H7 (cell line): Measurements from ENCODE around the gene ACTA2. TPM values are rescaled to one million over a fixed set of nuclear protein-coding genes. Genes with fewer than 3 reads are reported as not detected.

ENCODE experiments used
- DNase-seq: peaks from one replicate; pipeline ENCODE4 v3.0.0; 2012
- H3K27me3 ChIP-seq: 2 replicates; pipeline ENCODE4 v1.6.0; 2011; ENCODE audit warnings: mild to moderate bottlenecking, low read length; ENCODE audit not compliant: control insufficient read depth, insufficient read depth
- H3K36me3 ChIP-seq: replicated peaks from 2 replicates; pipeline ENCODE4 v1.5.1; 2011; ENCODE audit warnings: low read length; ENCODE audit not compliant: control insufficient read depth, insufficient read depth
- H3K4me3 ChIP-seq: 2 replicates; pipeline ENCODE4 v1.5.1; 2011; ENCODE audit warnings: low read depth, mild to moderate bottlenecking, control low read depth, low read length, moderate library complexity; ENCODE audit not compliant: insufficient read depth
- total RNA-seq: library from RNA; depleted of rRNA; stranded (reverse); fragments of >200 nt; shearing (Covaris generic); gene quantifications from 2 replicates; pipeline ENCODE4 v1.2.3, GENCODE V29; 2014; rRNA removed

ACTA2 gene
- total RNA-seq, 1 experiment from 2014 or later: not detected

DNA sequence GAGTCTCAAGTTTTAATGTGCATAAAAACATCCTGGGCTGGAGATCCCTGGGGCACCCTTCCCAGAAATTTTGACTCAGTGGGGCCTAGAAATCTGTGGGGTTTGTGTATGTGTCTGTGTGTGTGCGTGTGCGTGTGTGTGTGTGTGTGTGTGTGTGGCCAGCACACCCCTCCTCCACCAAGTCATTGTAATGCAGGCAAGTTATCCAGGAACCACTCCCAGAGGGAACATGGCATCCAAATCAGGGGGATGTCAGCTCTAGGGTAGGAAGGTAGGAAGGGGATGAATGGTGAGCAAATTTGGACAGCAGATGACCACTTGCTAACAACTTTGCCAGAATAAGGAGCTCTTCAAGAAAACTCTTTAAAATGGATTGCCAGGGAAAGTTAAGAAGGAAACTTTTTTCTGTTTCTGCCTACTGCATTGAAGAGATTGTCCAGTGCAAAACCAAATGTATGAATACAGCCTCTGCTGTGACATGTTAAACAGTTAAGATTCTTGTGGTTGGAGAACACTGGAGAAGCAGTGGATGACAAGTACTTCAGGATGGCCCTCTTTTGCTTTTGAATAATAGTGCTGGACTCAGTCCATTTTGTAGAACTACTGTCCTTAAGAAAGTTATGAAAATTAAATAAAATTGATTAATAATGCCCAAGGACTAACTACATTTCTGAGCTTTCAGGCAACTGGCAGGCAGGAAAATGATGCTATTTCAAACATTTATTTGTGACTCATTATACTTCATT is 60.2 kb downstream of the ACTA2 start:
- no peaks in the 10 kb centered on the region for H3K36me3 ChIP-seq
- peak; percentile 21 for DNase-seq
- no peaks in the 10 kb centered on the region for H3K27me3 ChIP-seq
- no peak overlapping the region for H3K4me3 ChIP-seq

DNA sequence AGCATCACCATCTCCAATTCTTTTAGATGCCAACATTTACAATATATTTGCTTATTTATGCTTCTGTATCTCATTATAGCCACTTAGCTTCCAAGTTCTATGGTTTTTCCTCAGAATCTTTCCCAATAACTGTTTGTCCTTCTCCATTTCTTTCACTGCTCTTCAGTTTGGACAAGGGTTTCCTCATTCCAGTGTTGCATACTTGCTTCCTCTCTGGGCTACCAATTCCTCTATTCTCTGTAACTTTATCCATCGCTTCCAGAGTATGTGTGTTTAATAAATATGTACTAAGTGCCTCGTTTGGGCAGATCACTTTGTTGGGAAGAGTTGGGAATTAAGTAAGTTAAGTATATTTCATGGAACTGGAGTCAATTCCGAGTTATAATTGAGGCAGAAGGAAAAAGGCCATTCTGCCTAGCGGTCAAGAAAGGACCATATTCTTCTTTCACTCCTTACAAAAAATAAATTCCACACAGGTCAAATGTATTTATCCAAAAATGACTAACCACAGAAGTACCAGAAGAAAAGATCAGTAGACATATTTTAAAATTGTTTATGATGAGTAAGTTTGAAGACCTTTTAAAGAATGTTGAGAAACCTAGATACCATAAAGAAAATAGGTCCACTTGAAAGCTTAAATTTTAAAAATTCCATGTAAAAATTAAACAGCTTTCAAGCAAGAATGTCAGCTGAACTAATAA is 61.7 kb downstream of the ACTA2 start:
- Histone ChIP-seq H3K4me3 (no peak overlapping the region), H3K27me3 (no peaks in the 10 kb centered on the region), H3K36me3 (no peaks in the 10 kb centered on the region)
- no peak for DNase-seq

DNA sequence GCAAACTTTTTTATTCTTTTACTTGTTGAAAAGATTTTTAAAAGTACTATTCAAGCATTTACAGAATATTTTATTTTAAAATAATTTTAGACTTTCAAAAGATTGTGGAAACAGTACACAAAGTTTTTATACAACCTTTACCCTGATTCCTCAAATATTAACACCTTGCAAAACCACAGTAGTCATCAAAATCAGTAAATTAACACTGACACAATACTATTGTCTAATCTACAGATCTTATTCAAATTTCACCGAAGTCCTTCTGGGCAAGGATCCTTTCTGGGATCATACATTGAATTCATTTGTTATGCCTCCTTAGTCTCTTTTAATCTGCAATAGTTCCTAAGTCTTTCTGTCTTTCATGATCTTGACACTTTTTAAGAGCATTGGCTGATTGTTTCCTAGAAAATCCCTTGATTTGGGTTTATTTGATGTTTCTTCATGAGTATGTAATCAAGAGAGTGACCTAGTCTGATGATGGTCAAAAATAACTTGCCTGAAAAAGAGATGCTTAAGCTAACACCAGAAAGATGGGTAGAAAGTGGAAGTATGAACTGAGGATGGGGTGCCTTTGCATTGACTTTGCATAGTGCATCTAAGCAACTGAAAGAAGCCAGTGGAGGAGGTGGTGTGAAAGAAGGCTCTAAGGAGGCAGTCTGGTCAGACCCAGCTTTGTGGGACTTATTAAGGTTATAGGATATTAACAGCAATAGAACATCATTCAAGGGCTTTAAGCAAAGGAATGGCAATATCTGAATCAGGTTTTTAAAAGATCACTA is 62.8 kb downstream of the ACTA2 start:
- H3K36me3 ChIP-seq: no peaks in the 10 kb centered on the region
- no peak for DNase-seq
- no peaks in the 10 kb centered on the region for H3K27me3 ChIP-seq
- no peak overlapping the region for H3K4me3 ChIP-seq

DNA sequence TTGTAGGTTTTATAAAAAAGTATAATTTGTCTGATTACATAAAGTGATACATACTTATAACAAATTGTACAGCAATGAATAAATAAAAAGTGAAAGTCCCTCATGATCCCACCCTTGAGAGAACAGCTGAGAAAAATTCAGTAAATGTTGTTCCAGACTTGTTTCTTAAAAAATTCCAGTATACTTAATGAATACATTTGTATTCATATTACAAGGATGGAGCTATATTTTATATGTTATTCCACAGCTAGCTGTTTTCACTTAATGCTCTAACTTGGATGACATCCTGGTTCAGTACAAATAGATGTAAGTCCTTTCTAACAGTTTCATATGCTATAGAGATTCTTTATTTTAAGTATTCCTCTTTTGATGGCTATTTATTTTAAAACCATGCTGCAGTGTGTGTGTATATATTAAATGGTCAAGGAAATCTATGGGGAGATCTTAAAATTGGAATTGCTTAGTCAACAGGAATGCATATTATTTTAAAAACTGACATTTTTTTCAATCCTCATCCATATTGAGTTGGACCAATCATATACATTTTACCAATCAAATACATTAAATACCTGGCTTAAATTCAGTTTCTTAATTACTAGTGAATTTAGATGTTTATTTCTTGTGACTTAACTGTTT is 63.6 kb downstream of the ACTA2 start:
- H3K4me3 ChIP-seq: no peak overlapping the region
- no peaks in the 10 kb centered on the region for H3K36me3 ChIP-seq
- no peaks in the 10 kb centered on the region for H3K27me3 ChIP-seq
- no peak for DNase-seq

DNA sequence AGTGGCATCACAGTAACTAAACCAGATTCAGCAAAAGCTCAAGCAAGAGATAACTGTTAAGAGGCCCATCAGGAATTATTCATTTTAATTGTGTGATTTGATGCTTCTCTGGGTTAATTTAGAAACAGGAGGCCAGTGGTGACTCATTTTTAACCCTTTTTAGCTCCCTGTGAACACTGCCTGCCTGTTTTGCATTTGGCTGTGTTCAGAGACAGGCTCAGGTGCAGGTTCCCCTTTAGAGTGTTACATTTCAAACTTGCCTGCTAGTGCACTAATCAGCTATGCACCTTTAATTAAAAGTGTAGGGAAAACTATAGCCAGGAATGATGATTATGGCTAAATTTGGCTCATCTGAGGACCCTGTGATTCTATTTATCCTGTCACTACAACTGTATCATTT is 66.0 kb downstream of the ACTA2 start:
- no peaks in the 10 kb centered on the region for H3K36me3 ChIP-seq
- H3K27me3 ChIP-seq: no peaks in the 10 kb centered on the region
- DNase-seq: no peak
- H3K4me3 ChIP-seq: no peak overlapping the region

Other genes starting within 250 kb of the ACTA2 start
- gene LIPK, start 246.5 kb downstream of the ACTA2 start, total RNA-seq: not detected in 2 replicates
- not detected in 2 replicates for gene LIPN, start 192.8 kb downstream of the ACTA2 start, total RNA-seq
- gene LIPM, start 150.0 kb downstream of the ACTA2 start, total RNA-seq: not detected in 2 replicates
- gene ANKRD22, start 100.9 kb downstream of the ACTA2 start, total RNA-seq: not detected in 2 replicates
- 1.3 and 2.3 TPM in 2 replicates for gene STAMBPL1, start 72.5 kb downstream of the ACTA2 start, total RNA-seq
- gene FAS, start 38.0 kb upstream of the ACTA2 start, total RNA-seq: 0.14 TPM in 1 of 2 replicates, not detected in the other